Panc1 (cell line): ENCODE data around the gene DDX39B. TPM values are rescaled to one million over a fixed set of nuclear protein-coding genes. Genes with fewer than 3 reads are reported as not detected.

ENCODE experiments used
- ATAC-seq: fragments of 200-7000 bp; cut with Tn5 transposase; 2 replicates; pipeline ENCODE4 v1.9.1; 2020; ENCODE audit warnings: mild to moderate bottlenecking, moderate library complexity
- BruUV-seq: library from RNA; stranded (reverse); fragments of 400-500 nt; replicated peaks from 2 replicates; lab custom pipeline; 2021; lab: Mats Ljungman, UMichigan
- CTCF ChIA-PET: fragments of 300-600 bp; sonication (Branson Sonifier 250); formaldehyde crosslinking; loops from one replicate; lab custom pipeline; 2022; ENCODE audit warnings: antibody characterized with exemption; lab: Charles Lee
- POLR2A ChIA-PET: fragments of 300-600 bp; sonication (Branson Sonifier 250); formaldehyde crosslinking; loops from one replicate; lab custom pipeline; 2022; ENCODE audit warnings: antibody characterized with exemption; lab: Charles Lee
- DNase-seq: peaks from one replicate; pipeline ENCODE4 v3.0.0-alpha.2; 2010; ENCODE audit warnings: low read depth, low spot score
- H3K27ac ChIP-seq: 2 replicates; pipeline ENCODE4 v1.5.1; 2011; ENCODE audit warnings: mild to moderate bottlenecking, low read length, inconsistent platforms
- H3K27me3 ChIP-seq: fragments of 200-500 bp; sonication (Bioruptor generic); 2 replicates; pipeline ENCODE4 v1.6.0; 2014; ENCODE audit warnings: low read length, inconsistent platforms; ENCODE audit not compliant: control insufficient read depth, insufficient read depth
- H3K36me3 ChIP-seq: fragments of 200-500 bp; sonication (Bioruptor generic); 2 replicates; pipeline ENCODE4 v1.5.1; 2014; ENCODE audit warnings: inconsistent platforms, mild to moderate bottlenecking, low read length, moderate library complexity; ENCODE audit not compliant: control insufficient read depth, insufficient read depth
- H3K4me1 ChIP-seq: 2 replicates; pipeline ENCODE4 v1.5.1; 2011; ENCODE audit warnings: inconsistent platforms, mild to moderate bottlenecking, low read length, moderate library complexity; ENCODE audit not compliant: control insufficient read depth, insufficient read depth
- H3K4me3 ChIP-seq, 2 experiments: 2 replicates each; pipeline ENCODE4 v1.5.1; 2011 to 2012; ENCODE audit warnings: low read depth in 2 of 2, low read length in 2 of 2, mild to moderate bottlenecking in 2 of 2, inconsistent platforms in 1 of 2, moderate library complexity in 1 of 2
- H3K9me3 ChIP-seq: fragments of 200-500 bp; sonication (Bioruptor generic); 2 replicates; pipeline ENCODE4 v1.5.1; 2014; ENCODE audit warnings: low read depth, mild to moderate bottlenecking, inconsistent platforms, low read length, moderate library complexity; ENCODE audit not compliant: control insufficient read depth, insufficient read depth
- CTCF ChIP-seq: fragments of 450-650 bp; IDR thresholded peaks from 2 replicates; pipeline ENCODE4 v1.5.1; 2017; ENCODE audit warnings: mild to moderate bottlenecking
- POLR2AphosphoS5 ChIP-seq: IDR thresholded peaks from 2 replicates; pipeline ENCODE4 v1.6.1; 2012; ENCODE audit warnings: mild to moderate bottlenecking, low read depth, low read length, moderate library complexity
- REST ChIP-seq, 2 experiments: IDR thresholded peaks; 2 replicates each; pipeline ENCODE4 v1.6.1; 2011 to 2012; ENCODE audit warnings: low read depth in 2 of 2, control low read depth in 1 of 2, low read length in 1 of 2, mild to moderate bottlenecking in 1 of 2, moderate library complexity in 1 of 2; ENCODE audit not compliant: insufficient read depth in 1 of 2
- SIN3A ChIP-seq: IDR thresholded peaks from 2 replicates; pipeline ENCODE4 v1.6.1; 2012; ENCODE audit warnings: low read depth, mild to moderate bottlenecking, low read length, moderate library complexity, borderline replicate concordance; ENCODE audit not compliant: insufficient read depth
- TCF7L2 ChIP-seq: IDR thresholded peaks from 2 replicates; pipeline ENCODE4 v1.6.1; 2011; ENCODE audit warnings: mild to moderate bottlenecking, low read depth, low read length, inconsistent platforms
- in situ Hi-C: cut with HindIII; loops from 2 replicates; pipeline ENCODE4 v1.10.0; 2016; ENCODE audit warnings: low sequenced_read_pairs, low pct_unique_long_range_greater_than_20kb
- intact Hi-C: fragments of 100-400 bp; cut with micrococcal nuclease; formaldehyde crosslinking; loops from one replicate; pipeline ENCODE4 v1.10.0; 2022; ENCODE audit not compliant: unreplicated experiment
- total RNA-seq: library from RNA; stranded (reverse); gene quantifications from one replicate; pipeline ENCODE4 v1.2.1, GENCODE V29; 2021; ENCODE audit not compliant: unreplicated experiment

Gene DDX39B
- total RNA-seq, 1 experiment from 2014 or later: 401 TPM

- intact Hi-C loops (loop anchor here (2.0 kb wide), 1 partner anchor 48 kb away; no protein-coding TSS in a partner anchor), in situ Hi-C loops (no loop called here)
- Histone ChIP-seq H3K36me3 (peaks cover 29% of the 10 kb centered on the region), H3K27me3 (no peaks in the 10 kb centered on the region), H3K9me3 (no peaks in the 10 kb centered on the region), H3K4me3 (peak overlapping the region; percentile 54 to 98), H3K4me1 (peaks cover 19% of the 10 kb centered on the region), H3K27ac (peak overlapping the region; percentile 97)
- TF ChIP-seq REST (IDR thresholded peaks at IDR 0.05; ENCODE audit: insufficient read depth in 1 of 2, low read depth in 2 of 2, low read length in 1 of 2): no peak
- TF ChIP-seq SIN3A: no peak
- no peak for TF ChIP-seq TCF7L2
- no peak for TF ChIP-seq CTCF
- no peak for TF ChIP-seq POLR2AphosphoS5
- CTCF ChIA-PET: no interaction called here
- no TSS peak for BruUV-seq
- ATAC-seq: no peak
- no peak for DNase-seq
- POLR2A ChIA-PET: interaction anchor here (0.6 to 1.5 kb wide), 6 partner anchors 43 to 627 kb away, joined by 3 to 15 read pairs (median 5); no protein-coding TSS in a partner anchor
These were observed 1.2 kb downstream of the DDX39B start for GRCh38 chr6:31540640-31541039.

- DNase-seq (no peak), ATAC-seq (no peak)
- no TSS peak for BruUV-seq
- TF ChIP-seq POLR2AphosphoS5: no peak
- no peak for TF ChIP-seq REST (IDR thresholded peaks at IDR 0.05; ENCODE audit: insufficient read depth in 1 of 2, low read depth in 2 of 2, low read length in 1 of 2)
- no peak for TF ChIP-seq TCF7L2
- no peak for TF ChIP-seq SIN3A
- no peak for TF ChIP-seq CTCF
- ChIA-PET POLR2A (interaction anchor here (0.5 kb wide), 1 partner anchor 20 kb away, joined by 4 read pairs; no protein-coding TSS in a partner anchor), CTCF (no interaction called here)
- Histone ChIP-seq H3K9me3 (no peaks in the 10 kb centered on the region), H3K27ac (no peak overlapping the region; the same call in 1 of the 2 replicates), H3K27me3 (no peaks in the 10 kb centered on the region), H3K36me3 (peaks cover 39% of the 10 kb centered on the region), H3K4me1 (peaks cover 19% of the 10 kb centered on the region), H3K4me3 (peak overlapping the region; percentile 54 to 98)
- intact Hi-C loops: no loop called here
- in situ Hi-C loops: no loop called here
These were observed 2.9 kb downstream of the DDX39B start for GRCh38 chr6:31538805-31539400.
